Activated CD8-positive, alpha-beta T cell treated with anti-CD3 and anti-CD28 coated beads, Interleukin-2, amount 10 ng/mL, durations not matched to agents 7 days and 5 days (primary cell): ENCODE data around the gene PRR29. TPM values are rescaled to one million over a fixed set of nuclear protein-coding genes. Genes with fewer than 3 reads are reported as not detected.
A peak's percentile ranks its signal among the peaks of the same experiment; 100 is the strongest.

Experiments
- ATAC-seq: fragments of 150-1000 bp; cut with Tn5 transposase; one replicate; pipeline ENCODE4 v1.10.0; 2021; ENCODE audit warnings: moderate library complexity
- CTCF ChIA-PET: fragments of 350-600 bp; sonication (Branson Sonifier 250); formaldehyde crosslinking; loops from one replicate; lab custom pipeline; 2021; ENCODE audit warnings: antibody characterized with exemption; lab: Charles Lee
- POLR2A ChIA-PET: fragments of 350-600 bp; sonication (Branson Sonifier 250); formaldehyde crosslinking; loops from one replicate; lab custom pipeline; 2021; ENCODE audit warnings: antibody characterized with exemption; lab: Charles Lee
- DNase-seq: peaks from one replicate; pipeline ENCODE4 v3.0.0-alpha.2; 2020
- H3K27ac Mint-ChIP-seq: one replicate; pipeline ENCODE4 v1.8.0; 2021; ENCODE audit warnings: mild to moderate bottlenecking, mixed read lengths
- H3K27me3 Mint-ChIP-seq: one replicate; pipeline ENCODE4 v1.8.0; 2021; ENCODE audit warnings: low read depth, mixed read lengths
- H3K36me3 Mint-ChIP-seq: one replicate; pipeline ENCODE4 v1.8.0; 2021; ENCODE audit warnings: low read depth, mixed read lengths
- H3K4me1 Mint-ChIP-seq: one replicate; pipeline ENCODE4 v1.8.0; 2021; ENCODE audit warnings: low read depth, mixed read lengths
- H3K4me3 Mint-ChIP-seq: one replicate; pipeline ENCODE4 v1.8.0; 2021; ENCODE audit warnings: mild to moderate bottlenecking, mixed read lengths
- H3K9me3 Mint-ChIP-seq: one replicate; pipeline ENCODE4 v1.8.0; 2022; ENCODE audit warnings: mixed read lengths; ENCODE audit not compliant: insufficient read depth
- total RNA-seq, 2 experiments: library from RNA; stranded (reverse); gene quantifications; one replicate each; pipeline ENCODE4 v1.2.3, GENCODE V29; 2021

Gene PRR29
- total RNA-seq, 2 experiments from 2014 or later = 0.97 to 1.3 TPM

DNA sequence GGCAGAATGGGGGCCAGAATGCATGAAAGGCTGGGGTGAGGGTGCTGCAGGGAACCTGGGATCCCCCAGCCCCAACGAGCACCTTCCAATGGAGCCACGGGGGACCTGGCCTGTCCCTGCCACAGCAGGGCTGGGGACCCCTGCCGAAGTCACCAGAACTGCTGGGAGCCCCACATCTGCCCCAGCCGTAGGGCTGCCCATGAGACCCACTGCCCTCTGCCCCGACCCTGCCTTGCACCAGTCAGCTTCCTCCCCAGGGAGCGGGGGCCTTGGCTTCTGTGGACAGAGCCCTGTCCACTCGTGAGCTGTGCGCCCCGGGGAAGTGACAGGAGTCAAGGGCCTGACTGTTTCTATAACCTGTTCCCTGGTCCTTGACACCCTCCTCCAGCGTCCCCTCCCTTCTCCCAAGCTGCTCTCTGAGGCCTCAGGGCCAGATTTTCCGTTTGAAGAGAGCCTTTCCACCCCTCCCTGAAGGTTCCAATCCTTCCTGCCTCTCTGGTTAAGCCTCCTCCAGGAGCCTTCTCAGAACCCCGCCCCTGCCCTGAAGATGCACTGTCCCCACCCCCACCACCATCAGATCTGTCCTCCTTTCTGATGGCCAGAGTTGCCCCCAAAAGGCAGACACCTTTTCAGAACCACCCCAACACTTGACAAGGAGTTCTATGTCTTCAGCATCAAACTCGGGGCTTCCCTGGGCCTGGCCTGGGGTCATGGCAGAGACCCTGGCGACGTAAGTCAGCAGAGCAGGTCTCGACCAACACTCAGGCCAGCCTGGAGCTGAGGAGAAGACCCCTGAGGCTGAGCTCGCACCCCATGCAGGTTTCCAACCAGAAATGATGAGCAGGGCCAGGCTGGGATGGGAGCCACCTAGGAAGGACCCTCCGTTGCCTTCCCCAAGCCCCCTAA is 10.7 kb upstream of the PRR29 start:
- Mint-ChIP-seq H3K4me1 (peaks cover 44% of the 10 kb centered on the region), H3K36me3 (peaks cover 2% of the 10 kb centered on the region), H3K27ac (peak overlapping the region; percentile 26), H3K27me3 (peaks cover 10% of the 10 kb centered on the region), H3K4me3 (no peak overlapping the region), H3K9me3 (no peaks in the 10 kb centered on the region)
- ChIA-PET CTCF (interaction anchor here (0.9 to 5.6 kb wide), 7 partner anchors 38 to 146 kb away, joined by 3 to 78 read pairs (median 5); partner anchors contain the start of gene GH1), POLR2A (interaction anchor here (1.4 kb wide), 1 partner anchor 33 kb away, joined by 5 read pairs; the partner anchor contains the start of gene ICAM2)
- DNase-seq = no peak
- no peak for ATAC-seq

DNA sequence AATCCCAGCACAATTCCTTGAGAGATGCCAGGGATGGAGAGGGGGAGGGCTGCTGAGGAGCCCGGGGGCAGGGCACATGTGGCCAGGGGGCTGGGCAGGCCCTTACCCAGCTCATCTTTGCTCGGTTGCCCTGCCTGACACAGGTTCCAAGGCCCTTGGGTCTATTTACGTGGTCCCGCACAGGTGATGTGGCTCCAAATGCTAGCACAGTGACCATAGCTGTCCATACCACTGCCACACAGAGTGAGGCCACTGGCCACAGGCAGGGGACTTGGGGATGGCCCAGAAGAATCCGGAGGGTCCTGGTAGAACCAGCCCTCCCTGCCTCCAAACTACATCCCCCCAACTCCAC is 10.0 kb upstream of the PRR29 start:
- DNase-seq (no peak), ATAC-seq (no peak)
- ChIA-PET CTCF (interaction anchor here (1.4 to 5.6 kb wide), 4 partner anchors 38 to 146 kb away, joined by 4 to 78 read pairs (median 18); partner anchors contain the start of gene GH1), POLR2A (no interaction called here)
- Mint-ChIP-seq H3K36me3 (no peaks in the 10 kb centered on the region), H3K9me3 (no peaks in the 10 kb centered on the region), H3K4me1 (peaks cover 48% of the 10 kb centered on the region), H3K4me3 (no peak overlapping the region), H3K27me3 (peaks cover 11% of the 10 kb centered on the region), H3K27ac (peak overlapping the region; percentile 26)

DNA sequence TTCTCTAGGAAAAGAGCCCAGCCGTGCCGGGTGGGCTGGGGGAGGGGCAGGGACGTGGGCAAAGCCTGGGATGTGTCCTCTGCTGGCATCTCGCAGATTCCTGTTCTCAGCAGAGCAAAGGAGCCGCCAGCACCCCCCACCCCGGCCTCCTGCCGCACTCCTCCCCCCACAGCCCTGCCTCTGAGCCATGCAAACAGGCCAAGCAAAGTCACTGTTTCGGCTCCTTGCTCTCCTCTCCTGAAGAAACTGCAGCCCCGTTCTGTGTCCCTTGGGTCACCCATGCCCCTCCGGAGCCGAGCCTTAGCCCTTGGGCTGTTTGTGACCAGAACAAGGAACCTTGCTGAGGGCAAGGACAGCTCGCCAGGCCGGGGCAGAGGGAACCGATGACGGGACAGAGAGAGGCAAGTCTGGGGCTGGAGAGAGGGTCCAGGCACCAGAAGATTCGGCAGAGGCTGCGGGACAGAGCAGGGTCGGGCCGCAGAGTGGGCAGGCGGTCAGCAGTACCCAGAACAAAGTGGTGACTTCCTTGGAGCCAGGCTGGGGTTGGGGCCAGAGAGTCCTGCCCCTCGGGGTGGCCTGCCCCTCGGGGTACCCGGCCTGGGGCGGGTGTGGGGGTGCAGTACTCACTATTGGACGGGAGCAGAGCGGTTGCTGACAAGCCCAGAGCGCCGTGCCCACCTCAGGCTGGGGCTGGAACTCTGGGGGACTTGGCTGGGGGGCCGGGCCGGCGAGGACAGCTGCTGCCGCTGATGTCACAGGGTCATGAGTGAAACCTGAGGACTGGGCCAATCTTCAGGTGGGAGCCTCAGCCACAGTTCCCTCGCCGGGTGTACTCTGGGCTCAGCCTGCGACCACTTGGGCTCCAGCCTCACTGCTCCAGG is 9.2 kb upstream of the PRR29 start:
- H3K27me3 Mint-ChIP-seq = peaks cover 14% of the 10 kb centered on the region
- no peak overlapping the region for H3K4me3 Mint-ChIP-seq
- DNase-seq (no peak), ATAC-seq (no peak)
- no peaks in the 10 kb centered on the region for H3K9me3 Mint-ChIP-seq
- H3K36me3 Mint-ChIP-seq = no peaks in the 10 kb centered on the region
- peaks cover 56% of the 10 kb centered on the region for H3K4me1 Mint-ChIP-seq
- no peak overlapping the region for H3K27ac Mint-ChIP-seq
- POLR2A ChIA-PET = no interaction called here
- CTCF ChIA-PET = interaction anchor here (0.6 to 5.6 kb wide), 2 partner anchors 28 to 70 kb away, joined by 3 to 78 read pairs; partner anchors contain the start of gene GH1

DNA sequence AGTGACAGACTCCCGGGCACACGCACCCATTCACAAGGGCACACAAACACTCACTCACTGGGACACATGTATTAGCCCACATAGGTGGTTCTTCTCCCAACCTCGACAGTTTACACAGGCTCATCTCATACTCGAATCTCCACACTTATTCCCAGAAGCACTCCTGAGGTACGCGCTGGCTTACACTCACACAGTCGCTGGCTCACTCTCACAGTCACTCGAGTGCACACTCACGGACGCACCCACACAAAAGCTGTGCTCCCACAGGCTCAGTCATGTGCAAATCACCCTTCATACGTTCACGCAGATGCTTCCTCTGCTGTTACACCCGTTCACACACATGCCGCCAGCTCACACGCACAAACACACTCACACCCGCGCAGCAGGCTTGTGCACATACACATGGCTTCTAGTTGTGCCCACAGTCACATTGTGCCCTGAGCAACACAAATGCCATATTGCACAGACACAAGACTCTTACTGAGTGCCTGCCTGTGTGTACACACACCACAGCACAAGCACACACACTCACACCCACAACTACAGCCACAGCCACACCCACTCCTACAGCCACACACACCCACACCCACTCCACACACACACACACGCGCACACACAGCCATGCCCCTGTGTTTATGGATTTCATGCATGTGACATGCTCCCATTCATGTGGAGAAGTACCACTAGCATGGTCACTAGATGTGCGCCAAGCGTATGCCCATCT is 8.4 kb upstream of the PRR29 start:
- Mint-ChIP-seq H3K27me3 (peaks cover 15% of the 10 kb centered on the region), H3K36me3 (no peaks in the 10 kb centered on the region), H3K4me1 (peaks cover 59% of the 10 kb centered on the region), H3K27ac (no peak overlapping the region), H3K9me3 (no peaks in the 10 kb centered on the region), H3K4me3 (no peak overlapping the region)
- no peak for DNase-seq
- no peak for ATAC-seq
- POLR2A ChIA-PET = interaction anchor here (0.6 to 1.0 kb wide), 3 partner anchors 35 to 85 kb away, joined by 3 to 4 read pairs (median 3); partner anchors contain the start of gene GH1
- CTCF ChIA-PET = interaction anchor here (0.6 to 5.6 kb wide), 25 partner anchors 8 to 144 kb away, joined by 3 to 78 read pairs (median 7); partner anchors contain the start of genes CD79B, CSHL1, GH1 and ICAM2

DNA sequence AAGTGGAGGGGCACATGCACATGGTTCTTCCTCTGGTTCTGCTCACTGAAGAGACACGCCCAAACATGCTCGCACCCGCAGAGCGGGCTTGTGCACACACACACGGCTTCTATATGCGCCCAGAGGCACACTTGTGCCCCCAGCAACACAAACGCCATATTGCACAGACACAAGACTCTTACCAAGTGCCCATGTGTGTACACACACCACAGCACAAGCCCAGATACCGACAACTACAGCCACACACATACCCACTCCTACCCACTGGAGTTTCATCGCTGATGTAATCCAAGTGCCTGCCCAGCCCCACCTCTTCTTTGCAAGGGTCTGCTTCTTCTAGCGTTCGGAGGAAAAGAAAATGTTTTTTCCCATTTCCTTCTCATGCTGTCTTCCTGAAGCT is 6.5 kb upstream of the PRR29 start:
- Mint-ChIP-seq H3K27ac (no peak overlapping the region), H3K27me3 (peaks cover 22% of the 10 kb centered on the region), H3K4me1 (peaks cover 51% of the 10 kb centered on the region), H3K4me3 (no peak overlapping the region), H3K36me3 (no peaks in the 10 kb centered on the region), H3K9me3 (no peaks in the 10 kb centered on the region)
- ChIA-PET CTCF (interaction anchor here (1.0 to 5.6 kb wide), 7 partner anchors 16 to 300 kb away, joined by 3 to 78 read pairs (median 20); partner anchors contain the start of genes GH1 and SCN4A), POLR2A (interaction anchor here (1.1 kb wide), 1 partner anchor 29 kb away, joined by 3 read pairs; the partner anchor contains the start of gene ICAM2)
- ATAC-seq (no peak), DNase-seq (no peak)

DNA sequence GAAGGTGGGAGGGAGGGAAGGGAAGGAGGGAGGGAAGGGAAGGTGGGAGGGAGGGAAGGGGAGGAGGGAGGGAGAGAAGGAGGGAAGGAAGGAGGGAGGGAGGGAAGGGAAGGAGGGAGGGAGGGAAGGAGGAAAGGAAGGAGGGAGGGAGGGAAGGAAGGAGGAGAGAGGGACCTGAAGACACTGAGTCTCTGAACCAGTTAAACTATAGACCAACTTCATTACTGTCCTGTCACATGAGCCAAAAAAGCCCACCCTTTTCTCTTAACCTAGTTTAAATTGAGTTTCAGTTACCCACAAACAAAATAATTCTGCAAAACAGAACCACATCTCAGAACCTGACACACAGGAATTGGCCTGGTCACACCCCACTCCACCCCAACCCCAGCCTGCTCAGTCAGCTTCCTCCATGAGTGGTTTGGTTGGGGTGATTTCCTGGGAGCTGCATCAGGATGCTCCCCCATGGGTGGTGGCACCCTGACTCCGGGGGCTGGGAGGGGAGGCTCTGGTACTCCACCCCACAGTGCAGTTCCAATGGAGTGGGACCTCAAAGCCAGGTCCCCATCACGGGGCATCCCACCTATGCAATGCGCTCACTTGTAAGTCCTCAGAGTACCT is 4.7 kb upstream of the PRR29 start:
- POLR2A ChIA-PET = interaction anchor here (1.0 kb wide), 1 partner anchor 14 kb away, joined by 3 read pairs; no protein-coding TSS in a partner anchor
- DNase-seq = peak; percentile 43
- Mint-ChIP-seq H3K4me3 (peak overlapping the region; percentile 16), H3K27ac (peak overlapping the region; percentile 70), H3K9me3 (no peaks in the 10 kb centered on the region), H3K36me3 (no peaks in the 10 kb centered on the region), H3K4me1 (peaks cover 62% of the 10 kb centered on the region), H3K27me3 (peaks cover 28% of the 10 kb centered on the region)
- ATAC-seq = peak; percentile 13
- CTCF ChIA-PET = interaction anchor here (0.6 to 5.6 kb wide), 17 partner anchors 13 to 309 kb away, joined by 3 to 78 read pairs (median 5); partner anchors contain the start of genes GH1 and ICAM2

DNA sequence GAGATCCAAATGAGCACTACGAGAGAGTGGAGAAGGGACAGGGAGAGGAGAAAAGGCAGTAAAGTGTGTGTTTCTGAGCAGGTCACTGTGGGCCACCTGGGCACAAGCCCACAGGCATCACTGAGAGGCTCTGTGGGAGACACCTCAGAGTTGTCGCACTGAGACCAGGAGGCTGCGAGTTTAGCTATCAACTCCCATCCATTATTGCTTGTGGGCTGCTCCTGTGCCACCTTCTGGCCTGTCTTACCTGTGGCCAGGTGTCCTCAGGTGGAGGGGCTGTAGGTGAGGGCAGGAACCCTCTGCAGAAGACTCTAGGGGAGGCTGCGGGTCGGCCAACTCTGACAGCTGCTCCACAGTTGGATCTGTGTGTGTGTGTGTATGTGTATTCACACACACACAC is 2.5 kb upstream of the PRR29 start:
- H3K4me1 Mint-ChIP-seq = peaks cover 69% of the 10 kb centered on the region
- peaks cover 28% of the 10 kb centered on the region for H3K27me3 Mint-ChIP-seq
- H3K4me3 Mint-ChIP-seq = no peak overlapping the region
- DNase-seq (no peak), ATAC-seq (no peak)
- no peak overlapping the region for H3K27ac Mint-ChIP-seq
- no peaks in the 10 kb centered on the region for H3K36me3 Mint-ChIP-seq
- H3K9me3 Mint-ChIP-seq = no peaks in the 10 kb centered on the region
- CTCF ChIA-PET = interaction anchor here (0.7 to 4.5 kb wide), 6 partner anchors 10 to 138 kb away, joined by 4 to 44 read pairs (median 14); partner anchors contain the start of genes CSHL1 and GH1
- POLR2A ChIA-PET = no interaction called here

DNA sequence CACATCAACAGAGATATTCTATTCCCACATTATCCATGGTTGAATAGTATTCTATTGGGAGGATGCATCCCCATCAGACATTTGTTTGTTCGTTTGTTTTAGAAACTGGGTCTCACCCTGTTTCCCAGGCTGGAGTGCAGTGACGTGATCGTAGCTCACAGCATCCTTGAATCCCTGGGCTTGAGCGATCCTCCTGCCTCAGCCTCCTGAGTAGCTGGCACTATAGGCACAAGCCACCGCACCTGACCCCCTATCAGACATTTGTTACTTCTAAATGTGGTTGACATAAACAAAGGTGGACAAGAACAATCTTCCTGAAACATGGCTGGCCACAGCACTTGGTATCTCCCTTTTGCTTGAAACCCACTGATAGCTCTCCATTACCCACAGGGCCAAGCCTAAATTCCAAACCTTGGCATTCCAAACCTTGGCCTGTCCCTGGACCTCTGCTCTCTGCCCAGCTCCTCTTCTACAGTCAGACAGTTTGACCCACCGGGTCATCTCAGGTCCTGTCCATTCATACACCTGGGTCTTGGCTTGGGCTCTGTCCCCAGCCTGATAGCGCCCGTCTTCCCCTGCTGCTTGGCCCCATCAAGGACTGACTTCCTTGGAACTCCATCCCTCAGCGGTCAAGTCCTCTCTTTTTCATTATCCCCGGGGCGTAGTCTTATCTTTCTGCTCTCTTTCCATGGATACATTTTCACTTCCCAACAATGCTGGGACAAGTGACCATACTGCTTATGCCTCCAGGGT is 1.5 kb upstream of the PRR29 start:
- H3K27me3 Mint-ChIP-seq = peaks cover 26% of the 10 kb centered on the region
- peak overlapping the region; percentile 1 for H3K4me3 Mint-ChIP-seq
- POLR2A ChIA-PET = interaction anchor here (0.9 kb wide), 1 partner anchor 12 kb away, joined by 3 read pairs; no protein-coding TSS in a partner anchor
- no peak for ATAC-seq
- CTCF ChIA-PET = interaction anchor here (1.5 to 4.9 kb wide), 5 partner anchors 11 to 78 kb away, joined by 4 to 36 read pairs (median 6); partner anchors contain the start of gene GH1
- H3K27ac Mint-ChIP-seq = no peak overlapping the region
- H3K4me1 Mint-ChIP-seq = peaks cover 64% of the 10 kb centered on the region
- H3K36me3 Mint-ChIP-seq = no peaks in the 10 kb centered on the region
- DNase-seq = no peak
- H3K9me3 Mint-ChIP-seq = no peaks in the 10 kb centered on the region

DNA sequence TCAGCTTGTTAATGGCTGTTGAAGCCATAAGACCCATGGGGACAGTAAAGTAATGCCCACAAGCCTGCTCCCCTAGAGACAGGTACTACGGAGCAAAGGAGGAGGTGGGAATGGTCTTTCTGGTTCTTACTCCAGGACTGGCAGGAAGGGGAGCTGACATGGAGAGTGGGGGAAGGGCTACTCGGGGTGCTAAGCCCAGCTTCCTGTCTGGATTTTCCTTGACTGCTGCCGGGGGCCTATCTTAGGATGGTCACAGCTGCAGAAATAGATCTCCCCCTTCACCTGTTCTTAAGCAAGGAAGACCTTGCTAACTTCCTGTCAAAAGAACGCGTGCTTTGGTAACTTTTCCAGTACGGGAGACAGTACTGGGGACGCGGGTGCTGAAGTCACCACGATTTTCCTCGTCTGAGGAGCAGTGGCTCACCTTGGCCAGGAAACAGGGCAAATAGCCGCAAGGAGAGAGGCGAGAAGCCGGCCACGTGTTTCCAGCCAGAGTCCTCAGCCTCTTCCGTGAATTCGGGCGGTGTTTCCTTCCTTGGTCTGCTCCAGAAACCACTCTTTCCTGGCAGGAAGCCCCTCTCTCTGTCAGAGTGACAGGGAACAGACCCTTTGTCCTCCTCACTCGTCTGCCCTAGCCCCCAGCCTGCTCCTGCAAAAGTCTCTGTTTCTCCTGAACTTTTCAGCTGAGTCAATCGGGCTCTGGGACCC is 656 bp upstream of the PRR29 start:
- Mint-ChIP-seq H3K27me3 (peaks cover 20% of the 10 kb centered on the region), H3K4me3 (peak overlapping the region; percentile 84), H3K4me1 (peaks cover 55% of the 10 kb centered on the region), H3K9me3 (no peaks in the 10 kb centered on the region), H3K36me3 (no peaks in the 10 kb centered on the region), H3K27ac (peak overlapping the region; percentile 82)
- CTCF ChIA-PET = interaction anchor here (0.9 to 4.9 kb wide), 7 partner anchors 12 to 136 kb away, joined by 3 to 36 read pairs (median 4); no protein-coding TSS in a partner anchor
- POLR2A ChIA-PET = interaction anchor here (0.9 to 1.1 kb wide), 3 partner anchors 13 to 32 kb away, joined by 3 read pairs; partner anchors contain the start of gene ICAM2
- DNase-seq = no peak
- no peak for ATAC-seq
